Mesenchymal stem cell (in vitro differentiated cells and primary cell): ENCODE measurements around the gene CBFA2T2.

Experiments used
- DNase-seq: peaks from one replicate; pipeline ENCODE4 v3.0.0-alpha.2; 2013
- H2AFZ ChIP-seq: one replicate; pipeline ENCODE4 v1.6.1; 2013; ENCODE audit warnings: low read depth, mild to moderate bottlenecking, control low read depth, inconsistent platforms, low read length, moderate library complexity
- H2AK5ac ChIP-seq: 2 replicates; pipeline ENCODE4 v1.6.1; 2013; ENCODE audit warnings: low read length, moderate library complexity, mild to moderate bottlenecking, inconsistent platforms; ENCODE audit not compliant: severe bottlenecking
- H2BK120ac ChIP-seq: one replicate; pipeline ENCODE4 v1.6.1; 2013; ENCODE audit warnings: low read depth, mild to moderate bottlenecking, inconsistent platforms, low read length, moderate library complexity
- H2BK12ac ChIP-seq, 2 experiments: one replicate each; pipeline ENCODE4 v1.6.1; 2013; ENCODE audit warnings: inconsistent platforms in 2 of 2, low read length in 2 of 2, mild to moderate bottlenecking in 2 of 2, moderate library complexity in 2 of 2, control low read depth in 1 of 2
- H2BK15ac ChIP-seq: one replicate; pipeline ENCODE4 v1.6.1; 2013; ENCODE audit warnings: mild to moderate bottlenecking, low read depth, inconsistent platforms; ENCODE audit not compliant: poor library complexity, severe bottlenecking
- H2BK5ac ChIP-seq: 2 replicates; pipeline ENCODE4 v1.6.1; 2013; ENCODE audit warnings: low read depth, mild to moderate bottlenecking, low read length, control low read depth, inconsistent platforms; ENCODE audit not compliant: poor library complexity, severe bottlenecking
- H3K14ac ChIP-seq, 2 experiments: one replicate each; pipeline ENCODE4 v1.6.1; 2013; ENCODE audit warnings: inconsistent platforms in 2 of 2, low read length in 2 of 2, control low read depth in 1 of 2, mild to moderate bottlenecking in 1 of 2, moderate library complexity in 1 of 2
- H3K18ac ChIP-seq, 2 experiments: one replicate each; pipeline ENCODE4 v1.6.1; 2013; ENCODE audit warnings: inconsistent platforms in 2 of 2, low read length in 2 of 2, control low read depth in 1 of 2, low read depth in 1 of 2, mild to moderate bottlenecking in 1 of 2
- H3K23ac ChIP-seq, 2 experiments: one replicate each; pipeline ENCODE4 v1.6.1; 2013; ENCODE audit warnings: inconsistent platforms in 2 of 2, low read length in 2 of 2, mild to moderate bottlenecking in 2 of 2, moderate library complexity in 2 of 2, control low read depth in 1 of 2
- H3K27ac ChIP-seq: 2 replicates; pipeline ENCODE4 v1.5.1; 2013; ENCODE audit warnings: mild to moderate bottlenecking, moderate library complexity, low read length, control low read depth, inconsistent platforms; ENCODE audit not compliant: poor library complexity, severe bottlenecking
- H3K27me3 ChIP-seq, 2 experiments: 2 replicates each; pipeline versions ENCODE4 v1.6.1 to v1.7.0; 2013; ENCODE audit warnings: low read length in 2 of 2, mild to moderate bottlenecking in 2 of 2, moderate library complexity in 2 of 2, control low read depth in 1 of 2, inconsistent platforms in 1 of 2; ENCODE audit not compliant: control insufficient read depth in 1 of 2, insufficient read depth in 1 of 2
- H3K36me3 ChIP-seq, 2 experiments: 2 replicates each; pipeline versions ENCODE4 v1.6.1 to v1.7.0; 2013; ENCODE audit warnings: low read length in 2 of 2, control low read depth in 1 of 2, inconsistent platforms in 1 of 2, low read depth in 1 of 2, mild to moderate bottlenecking in 1 of 2; ENCODE audit not compliant: insufficient read depth in 2 of 2, control insufficient read depth in 1 of 2
- H3K4ac ChIP-seq, 2 experiments: one replicate each; pipeline ENCODE4 v1.6.1; 2013; ENCODE audit warnings: inconsistent platforms in 2 of 2, low read length in 2 of 2, mild to moderate bottlenecking in 2 of 2, moderate library complexity in 2 of 2, control low read depth in 1 of 2, low read depth in 1 of 2
- H3K4me1 ChIP-seq: 2 replicates; pipeline ENCODE4 v1.6.1; 2013; ENCODE audit warnings: low read depth, low read length, control low read depth; ENCODE audit not compliant: control insufficient read depth, insufficient read depth
- H3K4me2 ChIP-seq: 2 replicates; pipeline ENCODE4 v1.6.1; 2013; ENCODE audit warnings: low read length, mild to moderate bottlenecking, inconsistent platforms; ENCODE audit not compliant: poor library complexity, severe bottlenecking
- H3K4me3 ChIP-seq, 2 experiments: 2 replicates each; pipeline versions ENCODE4 v1.5.1 to v1.7.0; 2013; ENCODE audit warnings: low read length in 2 of 2, mild to moderate bottlenecking in 2 of 2, control low read depth in 1 of 2, low read depth in 1 of 2; ENCODE audit not compliant: insufficient read depth in 1 of 2
- H3K79me1 ChIP-seq: replicated peaks from 2 replicates; pipeline ENCODE4 v1.6.1; 2013; ENCODE audit warnings: mild to moderate bottlenecking, control low read depth, low read length, inconsistent platforms; ENCODE audit not compliant: poor library complexity, severe bottlenecking
- H3K9ac ChIP-seq: 2 replicates; pipeline ENCODE4 v1.7.0; 2013; ENCODE audit warnings: mild to moderate bottlenecking, low read length, moderate library complexity
- H3K9me3 ChIP-seq: 2 replicates; pipeline ENCODE4 v1.7.0; 2013; ENCODE audit warnings: mild to moderate bottlenecking, low read length; ENCODE audit not compliant: control insufficient read depth
- H4K8ac ChIP-seq: one replicate; pipeline ENCODE4 v1.6.1; 2013; ENCODE audit warnings: inconsistent platforms, mild to moderate bottlenecking, low read length, moderate library complexity
- H4K91ac ChIP-seq: one replicate; pipeline ENCODE4 v1.6.1; 2013; ENCODE audit warnings: mild to moderate bottlenecking, low read length, inconsistent platforms
- WGBS: methylation state at CpG from one replicate; pipeline ENCODE4 v1.1.7; 2013; ENCODE audit warnings: mixed read lengths; 5-methylcytosine and 5-hydroxymethylcytosine counted together

Gene CBFA2T2

GRCh38 chr20:33673410-33674293 lies 183.8 kb downstream of the CBFA2T2 start:
- WGBS = 5% methylated on average over 26 of the region's 29 CpGs
- H3K27me3 ChIP-seq = no peaks in the 10 kb centered on the region
- peak overlapping the region; percentile 37 for H2BK5ac ChIP-seq
- H3K36me3 ChIP-seq = peaks cover 33 to 37% of the 10 kb centered on the region in 2 experiments
- H3K27ac ChIP-seq = peak overlapping the region; percentile 58
- H2BK120ac ChIP-seq = peak overlapping the region; percentile 64
- peak overlapping the region; percentile 45 to 49 for H2BK12ac ChIP-seq
- peak overlapping the region; percentile 76 to 84 for H3K4me3 ChIP-seq
- peak overlapping the region; percentile 15 to 83 for H3K4ac ChIP-seq
- peak overlapping the region; percentile 43 for H2AK5ac ChIP-seq
- H3K4me1 ChIP-seq = peaks cover 50% of the 10 kb centered on the region
- H3K79me1 ChIP-seq = peaks cover 14% of the 10 kb centered on the region
- H3K23ac ChIP-seq = peak overlapping the region in 1 of 2 experiments; percentile 51
- H3K14ac ChIP-seq = peak overlapping the region in 1 of 2 experiments; percentile 86
- H2AFZ ChIP-seq = no peak overlapping the region
- H3K4me2 ChIP-seq = peak overlapping the region; percentile 86
- H2BK15ac ChIP-seq = peak overlapping the region; percentile 95
- H4K8ac ChIP-seq = peak overlapping the region; percentile 21
- H3K9me3 ChIP-seq = no peaks in the 10 kb centered on the region
- DNase-seq = peak; percentile 51
- H3K18ac ChIP-seq = peak overlapping the region; percentile 34 to 73
- peak overlapping the region; percentile 43 for H4K91ac ChIP-seq
- peak overlapping the region; percentile 89 for H3K9ac ChIP-seq

- peak within 1 kb of the TSS; percentile 89 for H3K9ac ChIP-seq
- H3K4me2 ChIP-seq = peak within 1 kb of the TSS; percentile 86
- peak within 1 kb of the TSS; percentile 95 for H2BK15ac ChIP-seq
- peak within 1 kb of the TSS; percentile 63 for H2BK5ac ChIP-seq
- H3K27ac ChIP-seq = peak within 1 kb of the TSS; percentile 80
- peak; percentile 74 for DNase-seq
- peak within 1 kb of the TSS; percentile 43 for H2AK5ac ChIP-seq
- 2% methylated on average over 64 of the region's 73 CpGs for WGBS
- H2AFZ ChIP-seq = peak within 1 kb of the TSS; percentile 60
- peak within 1 kb of the TSS; percentile 45 to 49 for H2BK12ac ChIP-seq
- H3K27me3 ChIP-seq = no peaks in the 10 kb centered on the region
- H3K4ac ChIP-seq = peak within 1 kb of the TSS; percentile 36 to 83
- H3K79me1 ChIP-seq = peaks cover 9% of the 10 kb centered on the region
- peak within 1 kb of the TSS; percentile 64 for H2BK120ac ChIP-seq
- H3K23ac ChIP-seq = peak within 1 kb of the TSS in 1 of 2 experiments; percentile 51
- H3K4me3 ChIP-seq = peak within 1 kb of the TSS; percentile 76 to 85
- H3K14ac ChIP-seq = peak within 1 kb of the TSS in 1 of 2 experiments; percentile 86
- H3K4me1 ChIP-seq = peaks cover 46% of the 10 kb centered on the region
- peak within 1 kb of the TSS; percentile 75 to 77 for H3K18ac ChIP-seq
- H4K8ac ChIP-seq = peak within 1 kb of the TSS; percentile 83
- peak within 1 kb of the TSS; percentile 76 for H4K91ac ChIP-seq
- no peaks in the 10 kb centered on the region for H3K9me3 ChIP-seq
- peaks cover 28% of the 10 kb centered on the region in 2 experiments for H3K36me3 ChIP-seq
Observed at GRCh38 chr20:33674294-33675135, 184.6 kb downstream of the CBFA2T2 start, which contains the start of gene NECAB3. Gene NECAB3 (minus strand): TSS chr20:33674428. CDS start chr20:33674352, 76 bp downstream.

- H2AK5ac ChIP-seq = no peak overlapping the region
- H3K4me1 ChIP-seq = peaks cover 45% of the 10 kb centered on the region
- no peak overlapping the region for H2BK12ac ChIP-seq
- H3K79me1 ChIP-seq = peaks cover 13% of the 10 kb centered on the region
- peaks cover 21 to 24% of the 10 kb centered on the region in 2 experiments for H3K36me3 ChIP-seq
- H4K8ac ChIP-seq = peak overlapping the region; percentile 83
- H3K27ac ChIP-seq = peak overlapping the region; percentile 80
- H3K23ac ChIP-seq = no peak overlapping the region
- no peak overlapping the region for H2BK120ac ChIP-seq
- peak overlapping the region; percentile 64 to 85 for H3K4me3 ChIP-seq
- H4K91ac ChIP-seq = peak overlapping the region; percentile 76
- H2AFZ ChIP-seq = no peak overlapping the region
- no peak overlapping the region for H2BK15ac ChIP-seq
- peak overlapping the region; percentile 80 for H3K4me2 ChIP-seq
- 42% methylated on average over 11 of the region's 16 CpGs for WGBS
- H3K9ac ChIP-seq = peak overlapping the region; percentile 77
- H2BK5ac ChIP-seq = no peak overlapping the region
- H3K4ac ChIP-seq = peak overlapping the region; percentile 36 to 71
- H3K14ac ChIP-seq = no peak overlapping the region
- no peaks in the 10 kb centered on the region for H3K9me3 ChIP-seq
- peak overlapping the region; percentile 38 to 75 for H3K18ac ChIP-seq
- H3K27me3 ChIP-seq = no peaks in the 10 kb centered on the region
- no peak for DNase-seq
Observed at GRCh38 chr20:33675136-33675959, 185.5 kb downstream of the CBFA2T2 start.
